ENCODE data around the gene CCIN. TPM values are rescaled to one million over a fixed set of nuclear protein-coding genes. Genes with fewer than 3 reads are reported as not detected.
"Not testable (repeated sequence)": the region's sequence is repeated elsewhere in the genome, so short reads cannot be mapped to it uniquely, and the experiment has no call there.

Gene CCIN
- total RNA-seq, 1 donor from 2014 or later: not detected

DNA sequence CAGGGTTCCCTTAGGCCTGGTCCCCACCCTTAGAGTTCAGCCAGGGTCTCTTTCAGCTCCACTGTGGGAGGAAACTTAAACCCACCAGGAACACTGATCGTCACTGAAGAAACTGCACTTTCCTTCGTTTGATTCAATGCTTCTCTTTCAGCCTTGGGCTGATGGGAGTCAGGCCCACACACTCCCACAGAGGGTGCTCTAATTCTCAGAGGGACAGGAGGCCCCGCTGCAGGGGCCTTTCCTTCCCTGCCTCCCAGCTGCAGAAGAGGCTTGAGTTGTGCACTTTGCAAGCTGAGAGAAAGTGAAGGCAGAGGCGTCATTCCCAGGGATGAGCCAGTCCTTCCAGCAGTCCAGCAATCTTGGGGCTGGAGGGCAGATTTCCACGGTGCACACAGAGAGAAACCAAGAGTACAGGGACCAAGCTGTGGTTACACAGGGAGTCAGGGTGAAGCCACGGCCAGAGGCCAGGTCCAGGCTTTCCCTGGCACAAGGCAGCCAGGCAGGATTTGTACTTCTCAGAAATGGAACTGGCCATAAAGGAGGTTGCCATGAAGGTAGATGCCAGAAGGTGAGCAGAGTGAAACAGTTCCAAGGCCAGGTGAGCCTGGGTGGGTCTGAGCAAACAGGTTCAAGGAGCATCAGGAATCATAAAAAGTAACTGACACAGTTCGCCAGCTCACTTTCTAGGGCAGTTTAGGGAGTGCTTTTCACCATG lies 43.0 kb upstream of the CCIN start:
- Histone ChIP-seq H3K27me3 (ENCODE audit: control insufficient read depth, insufficient read depth, low read length) (no peaks in the 10 kb centered on the region), H3K36me3 (ENCODE audit: control insufficient read depth, insufficient read depth, low read length) (peaks cover 1% of the 10 kb centered on the region), H3K4me3 (ENCODE audit: low read depth, low read length) (no peak overlapping the region)
- TF ChIP-seq, protein P1, sequence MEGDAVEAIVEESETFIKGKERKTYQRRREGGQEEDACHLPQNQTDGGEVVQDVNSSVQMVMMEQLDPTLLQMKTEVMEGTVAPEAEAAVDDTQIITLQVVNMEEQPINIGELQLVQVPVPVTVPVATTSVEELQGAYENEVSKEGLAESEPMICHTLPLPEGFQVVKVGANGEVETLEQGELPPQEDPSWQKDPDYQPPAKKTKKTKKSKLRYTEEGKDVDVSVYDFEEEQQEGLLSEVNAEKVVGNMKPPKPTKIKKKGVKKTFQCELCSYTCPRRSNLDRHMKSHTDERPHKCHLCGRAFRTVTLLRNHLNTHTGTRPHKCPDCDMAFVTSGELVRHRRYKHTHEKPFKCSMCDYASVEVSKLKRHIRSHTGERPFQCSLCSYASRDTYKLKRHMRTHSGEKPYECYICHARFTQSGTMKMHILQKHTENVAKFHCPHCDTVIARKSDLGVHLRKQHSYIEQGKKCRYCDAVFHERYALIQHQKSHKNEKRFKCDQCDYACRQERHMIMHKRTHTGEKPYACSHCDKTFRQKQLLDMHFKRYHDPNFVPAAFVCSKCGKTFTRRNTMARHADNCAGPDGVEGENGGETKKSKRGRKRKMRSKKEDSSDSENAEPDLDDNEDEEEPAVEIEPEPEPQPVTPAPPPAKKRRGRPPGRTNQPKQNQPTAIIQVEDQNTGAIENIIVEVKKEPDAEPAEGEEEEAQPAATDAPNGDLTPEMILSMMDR (IDR thresholded peaks at IDR 0.05; ENCODE audit: insufficient read depth, low read length, poor library complexity, severe bottlenecking): no peak
- no peak for DNase-seq (ENCODE audit: low read depth)

DNA sequence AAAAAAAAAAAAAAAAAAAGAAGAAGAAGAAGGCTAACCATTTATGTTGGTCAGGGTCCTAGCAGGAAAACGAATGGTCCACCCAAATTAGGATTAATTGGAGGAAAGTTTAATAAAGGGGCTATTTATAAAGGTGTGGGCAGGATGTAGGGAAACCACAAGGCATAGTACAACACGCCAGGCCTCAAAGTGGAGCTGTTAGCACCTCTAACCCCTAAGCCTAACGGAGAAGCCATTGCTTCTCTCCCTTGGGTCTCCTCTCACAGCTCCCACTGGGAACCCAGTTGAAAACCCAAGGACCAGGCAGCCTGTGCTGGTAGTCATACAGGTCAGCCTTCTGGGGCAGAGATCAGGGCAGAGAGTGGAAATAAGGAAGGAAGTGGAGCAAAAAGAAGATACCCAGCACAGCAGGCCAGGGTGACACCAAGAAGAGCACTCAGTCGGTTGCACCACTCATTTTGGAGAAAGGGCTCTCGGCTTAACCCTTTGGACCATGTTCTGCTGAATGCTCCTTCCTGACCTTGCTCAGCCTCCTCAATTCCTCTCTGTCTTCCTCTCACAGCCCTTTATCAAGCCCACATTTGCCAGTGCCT lies 41.4 kb upstream of the CCIN start:
- peaks cover under 1% of the 10 kb centered on the region for H3K36me3 ChIP-seq (ENCODE audit: control insufficient read depth, insufficient read depth, low read length)
- no peak for DNase-seq (ENCODE audit: low read depth)
- TF ChIP-seq, protein P1 (IDR thresholded peaks at IDR 0.05; ENCODE audit: insufficient read depth, low read length, poor library complexity, severe bottlenecking): no peak
- H3K4me3 ChIP-seq (ENCODE audit: low read depth, low read length): no peak overlapping the region
- no peaks in the 10 kb centered on the region for H3K27me3 ChIP-seq (ENCODE audit: control insufficient read depth, insufficient read depth, low read length)

DNA sequence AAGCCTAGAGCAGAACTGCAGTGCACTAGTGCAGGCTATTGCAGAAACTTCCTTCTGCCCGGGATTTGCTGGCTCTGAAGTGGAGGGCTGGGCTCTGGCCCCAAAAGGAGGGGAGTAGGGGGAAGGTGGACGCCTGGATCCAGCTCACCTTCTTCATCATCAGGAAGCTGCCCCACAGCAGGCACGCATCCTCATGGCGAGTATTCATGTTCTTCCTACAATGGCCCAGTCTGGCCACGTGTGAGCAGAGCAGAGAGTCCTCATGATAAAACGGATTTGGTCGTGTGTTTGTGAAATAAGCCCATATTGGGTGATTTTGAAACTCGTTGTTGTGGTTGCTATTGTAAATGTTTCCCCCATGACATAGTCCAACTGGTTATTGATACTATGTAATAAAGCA lies 40.8 kb upstream of the CCIN start:
- no peaks in the 10 kb centered on the region for H3K27me3 ChIP-seq (ENCODE audit: control insufficient read depth, insufficient read depth, low read length)
- H3K4me3 ChIP-seq (ENCODE audit: low read depth, low read length): no peak overlapping the region
- TF ChIP-seq, protein P1 (IDR thresholded peaks at IDR 0.05; ENCODE audit: insufficient read depth, low read length, poor library complexity, severe bottlenecking): no peak
- no peaks in the 10 kb centered on the region for H3K36me3 ChIP-seq (ENCODE audit: control insufficient read depth, insufficient read depth, low read length)
- DNase-seq (ENCODE audit: low read depth): no peak

DNA sequence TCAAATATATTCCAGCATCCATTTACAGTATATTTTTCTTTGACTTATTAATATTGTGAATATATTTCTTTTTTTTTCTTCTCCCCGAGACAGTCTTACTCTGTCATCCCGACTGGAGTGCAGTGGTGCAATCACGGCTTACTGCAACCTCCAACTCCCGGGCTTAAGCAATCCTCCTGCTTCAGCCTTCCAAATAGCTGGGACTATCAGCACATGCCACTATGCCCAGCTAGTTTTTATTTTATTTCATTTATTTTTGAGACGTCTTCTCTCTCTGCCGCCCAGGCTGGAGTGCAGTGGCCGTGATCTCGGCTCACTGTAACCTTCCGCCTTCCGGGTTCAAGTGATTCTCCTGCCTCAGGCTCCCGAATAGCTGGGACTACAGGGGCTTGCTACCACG lies 40.0 kb upstream of the CCIN start:
- TF ChIP-seq, protein P1 (IDR thresholded peaks at IDR 0.05; ENCODE audit: insufficient read depth, low read length, poor library complexity, severe bottlenecking): no peak
- no peaks in the 10 kb centered on the region for H3K27me3 ChIP-seq (ENCODE audit: control insufficient read depth, insufficient read depth, low read length)
- no peaks in the 10 kb centered on the region for H3K36me3 ChIP-seq (ENCODE audit: control insufficient read depth, insufficient read depth, low read length)
- DNase-seq (ENCODE audit: low read depth): no peak
- no peak overlapping the region for H3K4me3 ChIP-seq (ENCODE audit: low read depth, low read length)

DNA sequence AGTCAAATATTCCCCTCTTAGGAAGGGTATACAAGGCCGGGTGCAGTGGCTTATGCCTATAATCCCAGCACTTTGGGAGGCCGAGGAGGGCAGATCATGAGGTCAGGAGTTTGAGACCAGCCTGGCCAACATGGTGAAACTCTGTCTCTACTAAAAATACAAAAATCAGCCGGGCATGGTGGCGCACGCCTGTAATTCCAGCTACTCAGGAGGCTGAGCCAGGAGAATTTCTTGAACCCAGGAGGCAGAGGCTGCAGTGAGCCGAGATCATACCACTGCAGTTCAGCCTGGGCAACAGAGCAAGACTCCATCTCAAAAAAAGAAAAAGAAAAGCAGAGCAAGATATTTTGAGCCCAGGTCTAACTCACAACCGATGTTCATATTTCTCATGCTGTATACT lies 37.5 kb upstream of the CCIN start:
- DNase-seq (ENCODE audit: low read depth); H3K36me3 ChIP-seq (ENCODE audit: control insufficient read depth, insufficient read depth, low read length); H3K4me3 ChIP-seq (ENCODE audit: low read depth, low read length); H3K27me3 ChIP-seq (ENCODE audit: control insufficient read depth, insufficient read depth, low read length): not testable (repeated sequence)

DNA sequence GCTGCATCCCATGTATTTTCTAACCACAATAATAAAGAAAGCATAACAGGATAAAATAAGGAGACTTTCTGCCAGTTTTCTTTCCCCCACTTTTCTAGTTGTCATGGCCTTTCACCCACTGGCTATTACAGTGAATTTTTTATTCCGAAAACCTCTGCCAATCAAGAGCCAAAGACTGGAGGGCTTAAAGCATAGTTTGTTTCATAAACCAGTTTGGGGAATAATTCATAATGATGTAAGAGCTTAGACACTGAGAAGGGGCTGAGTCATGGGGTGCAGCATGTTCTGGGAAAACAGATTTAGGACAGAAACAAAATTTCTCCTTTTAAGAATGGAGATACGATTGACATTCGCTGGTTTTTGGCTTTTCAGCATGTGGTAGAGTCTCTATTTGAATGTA lies 37.1 kb upstream of the CCIN start:
- no peaks in the 10 kb centered on the region for H3K36me3 ChIP-seq (ENCODE audit: control insufficient read depth, insufficient read depth, low read length)
- TF ChIP-seq, protein P1 (IDR thresholded peaks at IDR 0.05; ENCODE audit: insufficient read depth, low read length, poor library complexity, severe bottlenecking): no peak
- H3K4me3 ChIP-seq (ENCODE audit: low read depth, low read length): no peak overlapping the region
- no peak for DNase-seq (ENCODE audit: low read depth)
- no peaks in the 10 kb centered on the region for H3K27me3 ChIP-seq (ENCODE audit: control insufficient read depth, insufficient read depth, low read length)

Data from kidney epithelial cell (primary cell).